Measurements from ENCODE around the gene TRIP13. TPM values are rescaled to one million over a fixed set of nuclear protein-coding genes. Genes with fewer than 3 reads are reported as not detected.

TRIP13 gene
- total RNA-seq, 1 experiment from 2014 or later = 60.3 TPM

Other genes with a start within 250 kb of the TRIP13 start
- 0.31 and 0.92 TPM in 2 replicates for gene TPPP, start 199.5 kb upstream of the TRIP13 start, total RNA-seq (2014; rRNA removed; shearing (Covaris generic))
- gene ZDHHC11B, start 108.2 kb upstream of the TRIP13 start, total RNA-seq (2014; rRNA removed; shearing (Covaris generic)) = 0.07 and 0.33 TPM in 2 replicates
- 5.2 and 7.7 TPM in 2 replicates for gene ZDHHC11, start 41.9 kb upstream of the TRIP13 start, total RNA-seq (2014; rRNA removed; shearing (Covaris generic))
- 32.1 and 39.3 TPM in 2 replicates for gene BRD9, start 83 bp upstream of the TRIP13 start, total RNA-seq (2014; rRNA removed; shearing (Covaris generic))
- 4.9 and 5.7 TPM in 2 replicates for gene NKD2, start 115.9 kb downstream of the TRIP13 start, total RNA-seq (2014; rRNA removed; shearing (Covaris generic))
- gene SLC12A7, start 219.2 kb downstream of the TRIP13 start, total RNA-seq (2014; rRNA removed; shearing (Covaris generic)) = 17.7 and 19.8 TPM in 2 replicates

Measured in H7 (cell line).